RPMI8226 (cell line): Measurements from ENCODE around the gene PRRT1.
"Not testable (repeated sequence)": the region's sequence is repeated elsewhere in the genome, so short reads cannot be mapped to it uniquely, and the experiment has no call there.

ENCODE experiments used
- DNase-seq: peaks from one replicate; pipeline ENCODE4 v3.0.0-alpha.2; 2015

Gene PRRT1

DNA sequence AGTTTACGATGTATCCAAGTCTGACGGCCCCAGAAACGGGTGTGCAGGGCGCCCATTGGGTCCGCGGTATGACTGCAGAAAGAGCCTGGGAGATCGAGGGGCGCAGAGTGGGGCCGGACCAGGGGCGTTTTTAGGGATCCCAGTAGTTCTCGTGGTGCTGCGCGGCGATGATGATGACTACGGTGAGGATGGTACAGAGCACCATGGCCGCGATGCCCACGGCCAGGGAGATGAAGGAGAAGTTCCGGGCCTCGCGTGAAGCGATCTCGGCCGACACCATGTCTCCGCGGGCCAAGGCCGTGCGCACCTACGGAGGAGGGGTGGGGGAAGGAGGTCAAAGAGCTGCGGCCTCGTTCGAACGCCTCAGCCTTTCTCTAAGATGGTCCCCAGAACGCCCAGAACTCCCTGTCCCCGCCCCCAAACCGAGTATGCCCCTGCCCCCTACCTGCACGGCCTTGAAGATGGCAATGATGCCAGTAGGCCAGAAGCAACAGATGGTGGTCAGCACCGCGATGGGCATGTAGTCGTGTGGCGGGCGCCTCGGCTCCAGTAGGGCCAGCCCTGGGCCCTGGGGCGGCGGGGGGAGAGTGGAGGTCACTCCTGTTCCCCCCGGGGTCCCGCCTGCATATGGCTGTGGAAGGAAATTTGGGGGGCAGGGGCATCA is 2.5 kb downstream of the PRRT1 start:
- DNase-seq = no peak

DNA sequence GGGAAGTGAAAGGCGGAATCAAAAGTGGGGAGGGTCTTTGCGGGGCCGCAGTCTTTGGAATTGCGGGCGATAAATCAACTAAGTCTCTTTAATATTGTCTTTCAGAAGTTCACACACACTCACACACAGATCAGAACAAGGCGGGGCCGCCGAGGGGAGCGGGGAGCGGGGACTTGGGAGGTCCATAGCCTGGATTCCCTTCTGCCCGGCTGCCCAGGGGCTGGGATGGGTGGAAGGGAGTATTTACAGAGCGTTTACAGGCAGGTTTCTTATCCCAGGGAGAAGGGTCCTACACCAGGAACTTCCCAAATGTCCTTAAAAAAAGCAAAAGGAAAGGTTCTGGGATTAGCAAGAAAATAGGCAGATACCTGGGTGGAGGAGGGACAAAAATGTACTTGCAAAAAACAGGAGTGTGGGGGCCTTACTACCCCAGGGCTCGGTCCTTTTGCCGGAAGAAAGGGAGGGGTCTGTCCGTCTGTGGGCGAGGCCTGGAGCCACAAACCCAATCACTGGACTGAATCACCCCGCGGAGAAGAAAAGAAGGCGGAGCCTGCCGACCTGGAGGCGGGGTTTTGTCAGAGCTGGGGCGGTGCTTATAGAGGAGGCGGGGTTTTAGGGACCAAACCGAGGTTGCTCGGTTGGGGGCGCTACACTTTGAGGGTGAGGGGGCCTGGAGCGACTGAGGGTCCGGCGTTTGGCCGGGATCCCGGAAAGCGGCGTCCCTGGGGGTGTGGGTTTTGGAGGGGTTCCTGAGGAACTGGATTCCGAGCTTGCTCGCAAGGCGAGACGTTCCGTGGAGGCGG is 3.2 kb downstream of the PRRT1 start:
- DNase-seq = no peak

DNA sequence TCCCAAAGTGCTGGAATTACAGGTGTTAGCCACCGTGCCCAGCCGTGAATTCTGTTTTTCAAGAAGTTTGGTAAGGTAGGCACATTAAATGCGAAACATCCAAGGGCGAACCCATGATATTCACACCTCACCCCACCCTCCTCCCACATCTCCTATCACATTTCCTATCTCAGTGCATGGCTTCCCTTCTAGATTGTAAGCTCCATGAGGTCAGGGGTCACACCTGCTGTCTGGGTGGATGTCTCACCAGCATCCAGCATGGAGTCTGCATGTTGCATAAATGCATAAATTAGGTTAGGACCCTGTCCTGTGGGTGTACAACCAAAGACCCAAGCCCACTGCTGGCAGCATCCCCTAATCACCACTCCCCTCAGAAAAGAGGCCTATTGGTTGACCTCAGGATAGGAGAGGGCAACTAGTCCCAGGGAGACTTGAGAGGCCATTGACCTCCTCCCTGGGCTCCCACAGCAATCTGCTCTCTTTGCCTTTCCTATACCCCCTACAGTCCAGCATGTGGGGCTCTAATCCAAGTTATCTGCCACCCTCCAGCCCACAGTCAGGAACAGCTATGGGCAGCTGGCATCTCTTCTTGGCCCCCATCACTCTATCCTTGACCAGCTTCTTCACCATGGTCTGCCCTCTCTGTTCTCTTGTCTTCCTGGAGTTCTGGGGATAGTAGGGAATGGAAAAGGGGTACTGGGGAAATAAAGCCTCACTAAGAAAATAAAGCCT is 4.2 kb downstream of the PRRT1 start:
- no peak for DNase-seq

DNA sequence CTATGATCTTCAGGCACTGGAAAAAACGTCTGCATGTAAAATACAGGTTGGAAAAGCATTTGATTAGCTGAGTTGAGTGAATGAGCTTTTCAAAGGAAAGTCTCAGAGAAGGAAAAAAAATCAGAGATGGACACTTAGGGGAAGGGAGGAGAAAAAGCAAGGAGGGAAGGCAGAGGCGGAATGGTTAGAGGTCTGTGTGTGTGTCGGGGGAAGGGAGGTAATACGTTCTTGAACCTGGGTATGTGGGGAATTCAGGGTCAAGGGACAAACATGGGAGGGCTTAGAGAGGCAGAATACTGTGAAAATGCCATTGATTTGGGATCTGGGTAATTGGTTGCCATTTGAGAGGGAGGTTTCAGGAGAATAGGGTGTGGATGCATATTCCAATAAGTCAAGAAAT is 5.1 kb downstream of the PRRT1 start:
- DNase-seq = no peak

- DNase-seq = no peak
Observed at GRCh38 chr6:32146287-32146686, 5.5 kb downstream of the PRRT1 start.

- DNase-seq = not testable (repeated sequence)
Observed at GRCh38 chr6:32144238-32144637, 7.5 kb downstream of the PRRT1 start.

GRCh38 chr6:32140420-32141046 is 11.2 kb downstream of the PRRT1 start:
- DNase-seq = no peak

DNA sequence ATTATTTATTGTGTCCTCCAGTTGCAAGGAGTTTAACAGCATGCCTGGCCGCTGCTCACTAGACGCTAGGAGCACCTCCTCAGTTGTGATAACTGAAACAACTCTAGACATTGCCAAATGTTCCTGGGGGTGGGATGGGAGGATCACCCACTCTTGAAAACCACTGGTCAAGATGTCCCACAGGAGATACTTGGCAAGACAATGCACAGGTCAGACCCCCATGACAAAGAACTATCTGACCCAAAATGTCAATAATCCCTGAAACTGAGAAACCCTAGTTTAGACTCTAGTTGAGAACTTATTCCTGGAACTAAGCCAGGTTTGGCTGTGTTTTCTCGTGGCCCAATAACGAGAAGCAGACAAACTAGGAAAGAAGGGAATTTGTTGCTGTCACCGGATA is 12.1 kb downstream of the PRRT1 start:
- DNase-seq = no peak

GRCh38 chr6:32137454-32137853 is 14.3 kb downstream of the PRRT1 start:
- DNase-seq = no peak

GRCh38 chr6:32133786-32134185 is 18.0 kb downstream of the PRRT1 start:
- no peak for DNase-seq

GRCh38 chr6:32132110-32132509 is 19.6 kb downstream of the PRRT1 start:
- DNase-seq = no peak

GRCh38 chr6:32131439-32131948 is 20.2 kb downstream of the PRRT1 start:
- DNase-seq = no peak

DNA sequence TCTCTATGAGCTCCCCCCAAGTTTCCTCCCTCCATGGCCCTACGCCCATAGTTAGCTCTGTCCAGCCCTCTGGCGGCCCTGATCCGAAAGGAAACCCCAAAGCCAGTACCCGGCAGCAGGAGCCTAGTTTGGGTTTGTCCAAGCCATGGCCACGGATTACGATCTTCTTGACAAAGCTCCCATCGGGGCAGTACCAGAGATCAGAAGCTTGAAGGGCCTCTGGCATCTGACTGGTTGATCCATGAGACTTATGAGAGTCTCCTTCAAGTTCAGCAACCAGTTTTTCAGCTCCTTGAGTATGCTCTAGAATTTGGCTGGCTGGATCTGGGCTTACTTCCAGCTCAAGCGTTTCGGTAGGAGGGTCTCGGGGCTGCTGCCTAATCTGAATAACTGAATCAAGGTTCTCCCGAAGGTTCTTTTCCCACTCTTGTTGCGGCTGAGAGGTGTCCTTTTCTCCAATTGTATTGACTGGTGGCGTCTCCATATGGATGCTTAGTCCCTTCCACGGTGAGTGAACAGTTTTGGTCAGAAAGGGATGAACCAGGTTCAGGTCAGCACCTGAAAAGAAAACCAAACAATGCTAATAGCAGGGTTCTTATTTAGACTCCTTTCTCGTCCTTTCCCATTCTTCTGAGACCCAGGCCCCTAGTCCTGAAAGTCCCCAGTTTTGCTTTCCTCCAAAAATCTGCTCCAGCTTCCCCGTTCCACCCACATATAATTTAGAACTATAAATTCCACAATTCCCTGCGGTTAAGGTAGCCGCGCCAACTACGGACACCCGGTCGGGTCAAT is 22.2 kb downstream of the PRRT1 start:
- no peak for DNase-seq

DNA sequence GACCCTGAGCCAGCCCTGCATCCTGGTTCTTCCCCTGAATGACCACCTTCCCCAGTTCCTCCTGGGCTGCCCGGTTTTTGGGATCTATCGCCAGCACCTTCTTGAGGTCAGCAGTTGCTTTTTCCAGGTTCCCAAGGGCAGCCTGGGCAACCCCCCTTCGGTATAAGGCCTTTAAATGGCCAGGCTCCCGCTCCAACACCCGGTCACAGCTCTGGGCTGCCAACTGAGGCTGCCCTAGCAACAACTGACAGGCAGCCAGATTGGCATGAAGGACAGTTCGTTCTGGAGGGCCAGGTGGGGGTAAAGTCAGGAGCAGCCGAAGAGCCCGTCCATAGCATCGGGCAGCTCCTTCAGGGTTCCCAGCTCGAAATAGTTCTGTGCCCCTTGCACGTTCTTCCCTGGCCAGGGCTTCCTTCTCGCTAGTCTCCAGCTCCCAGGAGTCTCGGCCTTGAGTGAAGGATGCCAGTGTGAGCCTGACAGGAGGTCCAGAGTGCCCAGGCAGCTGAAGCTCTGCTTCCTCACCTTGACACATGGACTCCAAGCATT is 22.9 kb downstream of the PRRT1 start:
- DNase-seq = no peak

DNA sequence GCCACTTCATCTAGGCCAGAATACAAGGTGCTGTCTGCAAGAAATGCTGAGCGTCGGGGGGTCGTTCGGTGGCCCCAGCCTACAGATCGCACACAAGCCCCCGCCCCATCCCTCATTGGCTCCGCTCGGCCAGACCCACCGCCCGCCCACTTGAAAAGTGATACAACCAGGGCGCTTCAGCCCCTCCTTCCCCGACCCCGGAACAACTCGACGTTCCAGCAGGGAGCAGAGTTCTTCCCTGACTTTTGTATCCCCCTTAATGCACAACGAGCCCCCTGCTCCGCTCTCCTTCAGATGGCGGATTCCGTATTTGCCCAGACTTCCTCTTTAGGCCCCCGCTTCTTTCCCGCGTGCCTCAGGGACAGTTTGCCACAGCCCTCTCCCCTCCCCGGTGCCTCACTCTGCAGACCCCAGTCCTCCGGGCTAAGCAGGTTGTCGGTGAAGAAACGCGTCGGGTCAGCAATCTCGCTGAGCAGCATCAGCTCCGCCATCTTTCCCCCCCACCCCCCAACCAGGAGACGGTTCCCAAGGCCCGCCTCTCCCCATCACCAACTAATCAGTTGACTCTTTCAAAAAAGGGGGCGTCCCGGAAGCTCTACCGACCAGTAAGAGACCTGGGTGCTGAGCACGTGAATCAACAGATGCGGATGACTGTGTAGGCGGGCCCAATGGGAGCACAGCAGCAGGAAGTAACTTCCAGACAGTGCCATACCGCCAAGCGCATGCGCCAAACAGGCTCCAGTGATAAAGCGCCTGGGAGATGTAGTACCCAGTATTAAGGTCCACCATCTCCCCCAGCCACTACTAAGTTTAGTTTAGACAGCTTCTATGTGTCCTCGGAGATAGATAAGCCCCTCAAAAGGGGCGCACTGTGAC is 23.8 kb downstream of the PRRT1 start, which contains the start of gene ATF6B:
Gene ATF6B, minus strand, starts transcription at position 530 of the 876 bp plus-strand sequence. Its CDS starts 39 bp downstream, at position 491.
- peak; percentile 99 for DNase-seq

DNA sequence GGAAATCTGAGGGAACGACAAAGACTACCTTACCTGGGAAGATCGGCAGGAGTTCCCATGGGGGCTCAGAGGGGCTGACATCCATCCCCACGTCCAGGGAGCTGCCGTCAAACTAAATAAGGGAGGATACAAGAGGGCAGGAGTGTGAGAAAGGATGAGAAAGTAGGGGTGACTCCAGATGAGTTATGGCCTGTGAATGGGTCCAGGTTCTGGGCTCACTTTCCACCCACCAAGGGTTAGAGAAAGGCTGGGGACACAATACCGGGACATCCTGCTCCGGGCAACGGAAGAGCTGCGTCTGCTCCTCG is 24.4 kb downstream of the PRRT1 start:
- no peak for DNase-seq

DNA sequence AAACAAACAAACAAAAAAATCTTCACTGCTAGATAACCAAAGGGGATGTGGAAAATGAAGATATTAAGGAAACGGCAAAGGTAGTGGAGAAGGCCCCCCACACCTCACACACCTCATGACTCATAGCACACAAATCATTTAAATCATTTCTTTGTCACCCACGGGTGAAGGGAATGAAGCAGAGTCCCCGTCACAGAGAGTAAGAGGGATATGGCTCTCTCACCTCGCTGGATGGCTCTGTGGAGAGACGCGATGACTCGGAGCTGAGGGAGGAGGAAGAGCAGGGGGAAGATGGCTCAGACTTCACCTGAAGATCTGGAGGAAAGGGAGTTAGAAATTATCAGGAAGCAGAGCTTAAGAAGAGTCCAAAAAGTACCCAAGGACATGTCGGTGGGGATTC is 24.9 kb downstream of the PRRT1 start:
- DNase-seq = no peak

DNA sequence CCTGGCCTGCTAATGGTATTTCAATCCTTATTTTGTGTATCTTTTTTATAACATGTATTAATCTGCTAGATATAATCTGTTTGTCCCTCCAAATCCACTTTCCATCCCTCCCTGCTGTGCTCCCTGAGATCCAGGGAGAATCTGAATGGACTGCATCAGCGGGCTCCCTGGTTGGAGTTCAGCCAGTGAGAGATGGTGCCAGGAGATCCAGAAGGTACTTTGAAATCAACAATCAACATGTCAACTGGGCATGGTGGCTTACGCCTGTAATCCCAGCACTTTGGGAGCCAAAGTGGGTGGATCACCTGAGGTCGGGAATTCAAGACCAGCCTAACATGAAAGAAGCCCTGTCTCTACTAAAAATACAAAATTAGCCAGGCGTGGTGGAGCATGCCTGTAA is 28.1 kb downstream of the PRRT1 start:
- DNase-seq = no peak

DNA sequence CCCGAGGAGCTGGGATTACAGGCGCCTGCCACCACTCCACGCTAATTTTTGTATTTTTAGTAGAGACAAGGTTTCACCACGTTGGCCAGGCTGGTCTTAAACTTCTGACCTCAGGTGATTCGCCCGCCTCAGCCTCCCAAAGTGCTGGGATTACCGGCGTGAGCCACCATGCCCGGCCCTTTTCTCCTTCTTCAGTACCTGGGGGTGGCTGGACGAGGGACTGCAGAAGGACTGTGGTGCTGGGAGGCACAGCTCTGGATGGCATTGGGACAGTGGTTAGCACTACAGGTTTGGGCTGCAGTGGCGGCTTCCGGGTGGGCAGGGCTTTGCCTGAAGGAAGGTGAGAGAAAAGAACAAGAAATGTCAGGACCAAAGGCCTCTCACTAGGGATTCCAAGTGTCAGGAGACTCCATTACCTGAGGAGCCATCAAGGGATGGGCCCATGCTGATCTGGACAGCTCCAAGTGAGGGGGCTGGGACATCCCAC is 31.1 kb downstream of the PRRT1 start:
- DNase-seq = no peak

DNA sequence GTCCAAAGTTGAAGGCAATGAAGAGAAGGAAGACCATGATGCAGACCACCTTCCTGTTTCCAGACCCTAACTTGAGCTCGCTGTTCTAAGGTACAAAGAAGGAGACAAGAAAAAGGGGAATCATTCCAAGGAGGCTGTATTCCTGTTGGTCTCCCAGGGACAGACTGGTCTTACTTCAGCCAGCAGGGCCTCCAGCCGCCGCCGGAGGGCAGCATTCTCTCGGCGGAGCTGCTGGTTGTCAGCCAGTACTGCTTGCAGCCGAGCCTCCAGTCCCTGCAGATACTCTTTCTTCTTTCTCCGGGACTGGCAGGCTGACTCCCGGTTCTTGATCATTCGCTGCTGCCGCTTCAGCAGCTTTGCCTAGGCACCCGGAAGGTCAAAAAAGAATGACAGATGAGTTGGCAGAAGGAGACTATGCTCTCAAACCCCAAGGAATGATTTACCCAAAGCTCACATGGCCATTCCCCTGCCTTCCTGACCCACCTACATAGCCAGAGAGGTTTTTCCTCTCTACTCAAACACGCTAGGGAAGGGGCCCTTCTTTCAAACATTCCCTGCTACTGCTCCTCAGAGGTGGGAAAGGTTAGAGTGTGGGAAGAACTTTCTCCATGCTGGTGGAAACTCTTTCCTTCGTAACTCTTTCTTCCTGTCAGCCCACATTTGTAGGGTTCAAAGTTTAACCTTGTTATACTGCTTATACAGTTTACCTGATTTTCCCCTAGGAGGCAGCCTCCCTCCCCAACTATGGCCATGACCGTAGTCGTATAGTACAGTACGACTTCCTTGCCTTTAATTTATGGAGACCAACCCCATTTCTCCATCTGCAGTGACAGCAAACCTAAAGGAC is 32.7 kb downstream of the PRRT1 start:
- DNase-seq = peak; percentile 77
